Gastroesophageal sphincter (tissue), 3 donors: ENCODE data around the gene FH.

ENCODE experiments used
- CTCF ChIP-seq, 4 experiments: fragments of 200-600 bp in 2 of 4; fragments of 450-650 bp in 2 of 4; sonication (generic) in 1 of 4; IDR thresholded peaks; one replicate each; pipeline ENCODE4 v1.5.1; 2017 to 2019; ENCODE audit warnings: antibody characterized with exemption in 4 of 4, mild to moderate bottlenecking in 2 of 4, moderate library complexity in 2 of 4
- POLR2A ChIP-seq, 2 donors: fragments of 450-650 bp; IDR thresholded peaks; one replicate each; pipeline ENCODE4 v1.6.1; 2017; ENCODE audit warnings: antibody characterized with exemption in 2 of 2, mild to moderate bottlenecking in 2 of 2, moderate library complexity in 1 of 2
- POLR2AphosphoS5 ChIP-seq: sonication (generic); formaldehyde crosslinking; IDR thresholded peaks from one replicate; pipeline ENCODE4 v1.6.1; 2017; ENCODE audit warnings: antibody characterized with exemption

GRCh38 chr1:241465673-241466072 is 53.9 kb downstream of the FH start:
- TF ChIP-seq CTCF (IDR thresholded peaks at IDR 0.05) (no peak), POLR2AphosphoS5 (no peak), POLR2A (IDR thresholded peaks at IDR 0.05) (no peak)
